ENCODE measurements around the gene MXD3. TPM values are rescaled to one million over a fixed set of nuclear protein-coding genes. Genes with fewer than 3 reads are reported as not detected.

The MXD3 gene, protein sequence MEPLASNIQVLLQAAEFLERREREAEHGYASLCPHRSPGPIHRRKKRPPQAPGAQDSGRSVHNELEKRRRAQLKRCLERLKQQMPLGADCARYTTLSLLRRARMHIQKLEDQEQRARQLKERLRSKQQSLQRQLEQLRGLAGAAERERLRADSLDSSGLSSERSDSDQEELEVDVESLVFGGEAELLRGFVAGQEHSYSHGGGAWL
- 10 to 100 TPM; 11.0 to 13.3 TPM for total RNA-seq

GRCh38 chr5:177311723-177312648 is at the start of gene MXD3:
Gene MXD3, minus strand, starts transcription at chr5:177311898. Its CDS starts 68 bp downstream, at chr5:177311830.

DNA sequence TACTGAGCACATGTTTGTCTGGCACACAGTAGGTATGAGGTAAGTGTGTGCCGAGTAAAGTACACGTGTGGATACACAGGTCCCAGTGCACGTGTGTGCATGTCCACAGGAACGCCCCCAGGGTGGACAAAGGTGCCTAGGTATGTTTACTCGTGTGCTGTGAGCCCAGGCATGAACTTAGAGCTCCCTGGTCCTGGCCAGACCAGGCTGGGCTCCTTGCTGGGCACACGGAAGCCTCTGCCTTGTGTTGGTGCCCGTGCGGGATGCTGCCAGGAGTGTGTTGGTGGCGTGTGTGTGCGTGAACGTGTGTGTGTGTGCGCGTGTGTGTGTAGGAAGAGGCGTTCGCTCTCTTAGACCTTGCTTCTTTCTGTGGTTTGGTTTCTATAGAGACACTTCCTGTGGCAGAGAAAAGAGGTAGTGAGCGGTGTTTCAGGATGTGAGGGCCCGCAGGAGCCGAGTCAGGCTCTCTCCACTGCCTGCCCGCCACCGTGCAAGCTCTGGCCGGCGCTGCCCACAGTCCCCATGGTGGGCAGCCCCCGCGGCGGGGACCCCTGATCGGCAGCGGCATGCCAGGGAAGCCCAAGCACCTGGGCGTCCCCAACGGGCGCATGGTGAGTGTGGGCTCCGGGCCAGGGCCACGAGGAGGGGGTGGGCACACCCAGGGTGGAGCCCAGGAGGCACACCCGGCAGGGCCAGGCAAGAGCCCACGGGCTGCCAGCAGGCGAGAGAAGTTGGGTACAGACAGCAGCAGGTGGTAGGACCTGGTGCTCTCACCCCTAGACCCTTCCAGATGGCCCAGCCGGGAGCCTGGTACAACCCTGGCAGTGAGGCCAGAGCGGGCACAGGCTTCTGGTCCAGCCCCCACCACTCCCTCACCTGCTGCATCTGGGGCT is 46.0 kb upstream of the MXD3 start, which contains the start of gene RGS14:
TSS of gene RGS14 (plus strand) at position 466 of the 893 bp plus-strand sequence. CDS start at position 567, 101 bp downstream.

DNA sequence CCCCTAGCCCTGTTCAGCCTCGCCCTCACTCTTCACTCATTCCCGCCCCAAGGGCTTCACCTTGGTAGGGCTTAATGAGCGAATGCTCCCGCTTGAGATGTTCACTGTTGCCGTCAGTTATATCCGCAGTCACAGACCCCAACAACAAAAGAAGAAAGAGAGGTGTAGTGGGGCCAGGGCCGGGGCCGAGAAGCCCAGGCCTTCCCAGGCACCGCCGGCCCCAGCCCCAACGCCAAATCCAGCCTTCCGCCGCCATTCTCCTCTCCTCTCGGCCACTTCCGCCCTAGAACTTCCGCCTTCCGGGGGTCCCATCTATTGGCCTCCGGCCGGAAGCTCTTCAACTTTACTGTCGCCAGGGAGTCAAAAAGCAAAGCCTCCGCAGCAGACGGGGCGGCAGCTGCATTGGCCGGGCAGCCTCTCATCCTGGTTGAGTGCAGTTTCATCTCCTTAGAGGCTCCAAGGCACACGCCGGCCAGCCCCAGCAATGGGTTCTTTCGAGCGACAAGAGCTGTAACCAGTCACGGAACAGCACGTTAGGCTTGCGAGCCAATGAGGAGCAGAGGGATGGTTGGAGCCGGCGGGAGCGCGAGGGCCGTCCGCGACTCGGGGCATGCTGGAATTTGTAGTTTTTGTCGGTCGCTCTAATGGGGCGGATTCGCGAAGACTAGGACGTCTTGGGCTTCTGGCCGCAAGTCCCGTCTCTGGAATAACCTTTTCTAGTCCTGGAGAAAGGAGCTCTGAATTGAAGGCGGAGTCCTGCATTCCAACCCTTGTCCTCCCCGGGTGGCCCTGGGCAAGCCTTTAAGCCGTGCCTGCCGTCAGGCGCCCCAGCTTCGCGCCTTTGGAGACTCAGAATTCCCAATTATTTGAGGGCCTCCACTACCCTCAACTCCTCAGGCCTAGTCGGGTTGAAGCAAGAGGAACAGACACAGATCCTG is 40.0 kb upstream of the MXD3 start, which contains the start of gene LMAN2:
TSS of gene LMAN2 (minus strand) at position 277 of the 938 bp plus-strand sequence. CDS start at position 256, 21 bp downstream.

DNA sequence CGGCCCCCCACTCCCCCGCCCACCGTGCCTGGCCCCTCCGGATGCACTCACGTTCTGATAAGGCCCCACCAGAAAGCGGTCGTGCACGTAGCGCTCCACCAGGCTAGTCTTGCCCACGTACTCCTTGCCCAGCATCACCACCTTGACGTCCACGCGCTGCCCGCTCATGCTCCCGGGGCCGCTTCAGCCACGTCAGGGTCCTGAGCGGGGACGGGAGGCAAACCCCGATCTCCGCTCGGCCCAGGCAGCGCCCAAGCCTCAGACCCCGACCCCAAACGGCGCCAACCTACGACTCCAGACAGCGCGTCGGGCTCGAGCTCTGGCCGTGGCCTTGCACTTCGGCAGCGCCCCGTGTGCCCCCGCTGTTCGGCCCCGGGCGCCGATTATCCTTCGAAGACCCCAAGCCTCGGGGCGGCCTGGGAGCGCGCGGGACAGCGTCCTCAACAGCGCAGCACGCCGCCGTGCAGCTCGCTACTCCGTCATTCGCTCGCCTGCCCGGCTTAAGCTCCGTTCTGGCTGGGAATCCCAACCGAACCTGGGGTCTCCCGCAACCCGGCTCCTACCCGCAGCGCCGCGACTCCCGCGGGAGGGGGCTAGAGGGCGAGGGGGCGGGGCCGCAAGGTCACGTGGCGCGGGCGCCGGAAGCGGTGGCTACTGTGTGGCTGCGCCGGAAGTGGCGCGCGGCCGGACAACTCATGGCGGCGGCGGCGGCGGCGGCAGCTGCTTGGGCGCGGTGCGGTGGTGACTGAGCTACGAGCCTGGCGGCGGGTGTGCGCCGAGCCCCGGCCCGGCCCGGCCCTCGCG is 8.4 kb downstream of the MXD3 start, which contains the start of the genes PRELID1 and RAB24:
TSS of gene PRELID1 (plus strand) at position 679 of the 804 bp plus-strand sequence. CDS start 187 bp downstream, outside the sequence.
TSS of gene RAB24 (minus strand) at position 599 of the 804 bp plus-strand sequence. CDS start at position 168, 431 bp downstream.

Other genes with a start within 250 kb of the MXD3 start
- 1 to 10 TPM; 1.0 to 5.7 TPM for gene FGFR4, start 225.0 kb downstream of the MXD3 start, total RNA-seq
- gene NSD1, start 178.1 kb downstream of the MXD3 start, total RNA-seq: 10 to 100 TPM; 39.2 to 47.3 TPM
- gene RAB24, start 8.2 kb downstream of the MXD3 start, total RNA-seq: 10 to 100 TPM; 13.4 to 14.7 TPM
- gene PRELID1, start 8.1 kb downstream of the MXD3 start, total RNA-seq: 100 to 1,000 TPM; 155 to 194 TPM
- gene LMAN2, start 39.8 kb upstream of the MXD3 start, total RNA-seq: 100 to 1,000 TPM; 263 to 342 TPM
- gene RGS14, start 46.0 kb upstream of the MXD3 start, total RNA-seq: 10 to 100 TPM in 1 of 2 donors, 1 to 10 TPM in 1; 7.3 to 14.1 TPM
- under 1 TPM; under 0.01 to 0.69 TPM for gene SLC34A1, start 72.5 kb upstream of the MXD3 start, total RNA-seq
- not detected for gene PFN3, start 88.8 kb upstream of the MXD3 start, total RNA-seq
- 1 to 10 TPM; 1.0 to 2.3 TPM for gene F12, start 97.7 kb upstream of the MXD3 start, total RNA-seq
- gene GRK6, start 114.8 kb upstream of the MXD3 start, total RNA-seq: 10 to 100 TPM; 25.5 to 34.3 TPM
- 10 to 100 TPM; 23.1 to 35.6 TPM for gene PRR7, start 134.9 kb upstream of the MXD3 start, total RNA-seq
- gene DBN1, start 161.7 kb upstream of the MXD3 start, total RNA-seq: 10 to 100 TPM; 30.3 to 32.0 TPM
- 10 to 100 TPM; 34.8 to 39.6 TPM for gene PDLIM7, start 185.7 kb upstream of the MXD3 start, total RNA-seq
- gene DOK3, start 197.9 kb upstream of the MXD3 start, total RNA-seq: 1 to 10 TPM; 2.0 to 2.1 TPM
- gene DDX41, start 205.1 kb upstream of the MXD3 start, total RNA-seq: 10 to 100 TPM; 63.7 to 70.6 TPM
- gene FAM193B, start 242.7 kb upstream of the MXD3 start, total RNA-seq: 10 to 100 TPM; 16.0 to 24.4 TPM

Measured in melanocyte of skin (primary cell).